HuH-7 (cell line): Measurements from ENCODE around the gene SSC4D.
A peak's percentile ranks its signal among the peaks of the same experiment; 100 is the strongest.
"Not testable (repeated sequence)": the region's sequence is repeated elsewhere in the genome, so short reads cannot be mapped to it uniquely, and the experiment has no call there.

Source experiments
- DNase-seq: peaks from one replicate; pipeline ENCODE4 v3.0.0; 2011; ENCODE audit warnings: low spot score

The SSC4D gene

GRCh38 chr7:76409537-76409936, at the start of gene SSC4D:
SSC4D (minus strand) TSS chr7:76409697; CDS start chr7:76404439, 5,258 bp downstream.
- DNase-seq, result peak; percentile 48

GRCh38 chr7:76458504-76458903, 49.0 kb upstream of the SSC4D start:
- not testable (repeated sequence) for DNase-seq

- not testable (repeated sequence) for DNase-seq
These were observed 47.5 kb upstream of the SSC4D start for GRCh38 chr7:76457017-76457416.

- not testable (repeated sequence) for DNase-seq
These were observed 36.1 kb upstream of the SSC4D start for GRCh38 chr7:76445577-76446008.

DNA sequence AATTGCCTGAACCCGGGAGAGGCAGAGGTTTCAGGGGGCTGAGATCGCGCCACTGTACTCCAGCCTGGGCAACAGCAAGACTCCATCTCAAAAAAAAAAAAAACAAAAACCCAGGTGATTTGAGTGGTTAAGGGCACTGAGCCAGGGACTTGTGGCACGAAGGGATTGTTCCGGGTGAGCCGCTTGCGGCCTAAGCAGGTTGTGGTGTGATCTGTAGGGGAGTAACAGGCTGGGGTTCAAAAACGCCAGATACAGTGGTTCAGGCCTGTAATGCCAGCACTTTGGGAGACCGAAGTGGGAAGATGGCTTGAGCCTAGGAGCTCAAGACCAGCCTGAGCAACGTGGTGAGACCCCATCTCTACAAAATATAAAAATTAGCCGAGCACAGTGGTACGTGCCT, 34.3 kb upstream of the SSC4D start:
- DNase-seq, result not testable (repeated sequence)

GRCh38 chr7:76442664-76443446, 33.4 kb upstream of the SSC4D start:
- DNase-seq, result not testable (repeated sequence)

- DNase-seq, result not testable (repeated sequence)
These were observed 32.3 kb upstream of the SSC4D start for GRCh38 chr7:76441792-76442191.

- not testable (repeated sequence) for DNase-seq
These were observed 30.9 kb upstream of the SSC4D start for GRCh38 chr7:76440404-76440803.

GRCh38 chr7:76439120-76439888, 29.8 kb upstream of the SSC4D start:
- DNase-seq, result not testable (repeated sequence)

- DNase-seq, result not testable (repeated sequence)
These were observed 28.4 kb upstream of the SSC4D start for GRCh38 chr7:76437873-76438272.

DNA sequence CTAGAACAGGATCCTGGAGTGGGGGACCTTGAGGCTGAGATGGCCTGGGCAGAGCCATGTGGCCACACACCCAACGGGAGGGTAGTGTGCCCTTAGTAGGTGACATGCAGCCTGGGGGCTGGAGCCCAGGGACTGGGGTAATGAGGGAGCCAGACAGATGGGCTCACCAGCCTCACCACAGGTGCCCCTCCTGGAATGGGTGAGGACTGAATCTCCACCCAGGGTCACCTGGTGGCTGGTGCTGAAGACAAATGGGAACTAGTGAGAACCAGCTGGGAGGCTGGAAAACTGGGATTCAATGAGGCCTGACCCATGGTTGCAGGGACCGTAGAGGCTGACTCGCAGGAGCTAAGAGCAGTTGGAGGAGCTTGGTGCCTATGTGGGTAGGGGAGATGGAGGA, 21.3 kb upstream of the SSC4D start:
- DNase-seq, result no peak

GRCh38 chr7:76430211-76430610, 20.7 kb upstream of the SSC4D start:
- no peak for DNase-seq

GRCh38 chr7:76428868-76429805, 19.6 kb upstream of the SSC4D start:
- no peak for DNase-seq

- no peak for DNase-seq
These were observed 18.8 kb upstream of the SSC4D start for GRCh38 chr7:76428149-76428823.

DNA sequence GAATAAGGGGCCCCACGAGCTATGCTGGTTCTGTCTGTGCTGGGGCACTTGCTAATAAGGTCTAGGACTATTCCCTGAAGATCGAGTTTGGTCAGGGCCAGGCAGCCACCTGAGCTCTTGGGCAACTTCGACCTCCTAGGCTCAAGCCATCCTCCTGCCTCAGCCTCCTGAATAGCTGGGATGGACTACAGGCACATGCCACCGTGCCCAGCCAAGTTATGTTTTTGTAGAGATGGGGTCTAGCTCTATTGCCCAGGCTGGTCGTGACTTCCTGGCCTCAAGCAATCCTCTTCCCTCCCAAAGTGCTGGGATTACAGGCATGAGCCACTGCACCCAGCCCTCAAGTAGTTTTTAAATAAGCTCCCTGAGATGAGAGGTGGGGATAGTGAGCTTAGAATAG, 18.1 kb upstream of the SSC4D start:
- no peak for DNase-seq

DNA sequence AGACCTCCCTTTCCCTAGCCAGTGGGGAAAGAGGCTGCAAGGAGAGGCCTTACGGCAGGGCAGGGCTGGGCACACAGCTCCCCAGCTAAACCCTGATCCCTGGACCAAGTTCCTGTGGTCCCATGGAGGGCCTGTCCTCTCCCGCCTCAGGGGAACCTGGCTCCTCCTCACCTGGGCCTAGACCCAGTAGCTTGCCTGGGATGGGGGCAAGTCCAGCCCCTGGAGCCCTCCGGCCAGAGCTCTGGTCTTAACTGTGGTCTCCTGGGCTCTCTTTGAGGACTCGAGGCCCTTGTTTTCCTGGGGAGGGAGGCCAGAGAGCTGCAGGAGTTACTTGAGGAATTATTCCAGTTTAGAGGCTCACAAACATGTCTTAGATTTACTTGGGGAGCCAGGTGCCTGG, 16.7 kb upstream of the SSC4D start:
- DNase-seq, result no peak

DNA sequence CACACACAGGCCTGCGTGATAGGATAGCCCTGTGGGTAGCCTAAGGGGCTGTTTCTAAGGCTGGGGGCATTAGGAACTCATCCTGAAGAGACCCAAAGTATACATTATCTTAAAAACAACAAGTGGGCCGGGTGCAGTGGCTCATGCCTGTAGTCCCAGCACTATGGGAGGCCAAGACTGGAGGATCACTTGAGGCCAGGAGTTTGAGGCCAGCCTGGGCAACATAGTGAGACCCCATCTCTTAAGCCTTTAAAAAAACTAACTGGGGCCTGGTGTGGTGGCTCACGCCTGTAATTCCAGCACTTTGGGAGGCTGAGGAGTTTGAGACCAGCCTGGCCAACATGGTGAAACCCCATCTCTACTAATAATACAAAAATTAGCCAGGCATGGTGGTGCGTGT, 16.1 kb upstream of the SSC4D start:
- not testable (repeated sequence) for DNase-seq

GRCh38 chr7:76425156-76425555, 15.7 kb upstream of the SSC4D start:
- DNase-seq, result no peak

DNA sequence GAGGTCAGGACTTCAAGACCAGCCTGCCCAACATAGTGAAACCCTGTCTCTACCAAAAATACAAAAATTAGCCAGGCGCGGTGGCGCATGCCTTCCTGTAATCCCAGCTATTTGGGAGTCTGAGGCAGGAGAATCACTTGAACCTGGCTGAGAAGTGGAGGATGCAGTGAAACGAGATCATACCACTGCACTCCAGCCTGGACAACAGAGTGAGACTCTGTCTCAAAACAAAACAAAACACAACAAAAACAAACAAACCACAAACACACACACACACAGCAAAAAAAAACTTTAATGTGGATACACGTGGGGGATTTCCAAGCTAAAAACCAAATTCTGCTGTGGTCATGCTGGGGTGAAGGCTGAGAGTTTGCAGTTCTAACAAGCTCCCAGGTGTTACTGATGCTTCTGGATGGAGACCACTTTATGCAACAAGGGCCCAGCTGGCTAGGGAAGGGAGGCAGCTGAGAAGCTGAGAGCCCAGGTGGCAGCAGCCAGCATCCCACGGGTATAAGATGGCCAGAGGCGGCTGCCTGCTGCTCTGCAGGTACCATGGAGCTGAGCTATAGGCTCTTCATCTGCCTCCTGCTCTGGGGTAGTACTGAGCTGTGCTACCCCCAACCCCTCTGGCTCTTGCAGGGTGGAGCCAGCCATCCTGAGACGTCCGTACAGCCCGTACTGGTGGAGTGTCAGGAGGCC, 15.1 kb upstream of the SSC4D start, which contains the start of gene ZP3:
ZP3 (plus strand) TSS at position 538 of the 699 bp plus-strand sequence; CDS start at position 553, 15 bp downstream.
- no peak for DNase-seq

DNA sequence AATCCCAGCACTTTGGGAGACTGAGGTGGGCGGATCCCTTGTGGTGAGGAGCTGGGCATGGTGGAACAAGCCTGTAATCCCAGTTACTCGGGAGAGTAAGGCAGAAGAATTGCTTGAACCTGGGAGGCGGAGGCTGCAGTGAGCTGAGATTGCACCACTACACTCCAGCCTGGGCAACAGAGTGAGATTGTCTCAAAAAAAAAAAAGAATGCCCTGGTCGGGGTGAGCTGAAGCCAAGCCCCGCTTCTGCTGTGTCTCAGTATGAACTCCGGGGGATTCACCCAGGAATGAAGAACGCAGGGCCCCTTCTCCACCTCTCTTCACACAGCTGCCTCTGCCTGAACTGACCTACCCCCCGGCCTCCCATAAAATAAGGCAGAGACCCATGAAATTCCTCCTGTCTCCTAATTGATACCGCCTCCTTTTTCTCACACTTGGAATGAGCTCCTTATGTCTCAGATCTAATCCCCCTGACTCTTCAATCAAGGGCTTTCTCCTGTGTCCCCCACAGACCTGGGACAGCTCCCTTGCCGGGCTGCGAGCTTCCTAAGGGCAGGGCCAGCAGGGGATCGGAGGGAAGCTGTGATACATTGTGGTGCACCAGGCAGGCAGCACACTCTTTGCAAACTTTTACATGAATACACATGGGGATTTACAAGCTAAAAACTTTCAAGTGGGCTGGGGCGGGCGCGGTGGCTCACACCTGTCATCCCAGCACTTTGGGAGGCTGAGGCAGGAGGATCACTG, 14.3 kb upstream of the SSC4D start:
- no peak for DNase-seq
